ENCODE measurements around the gene NSG2. TPM values are rescaled to one million over a fixed set of nuclear protein-coding genes. Genes with fewer than 3 reads are reported as not detected.

Gene NSG2
- total RNA-seq, 4 donors from 2014 or later, result not detected

- TF ChIP-seq CTCF (IDR thresholded peaks at IDR 0.05), result no peak
- ATAC-seq (ENCODE audit: low FRiP score) (no peak), DNase-seq (ENCODE audit: low spot score) (no peak)
Measured at GRCh38 chr5:174090129-174090528, 44.6 kb downstream of the NSG2 start.

- no peak for ATAC-seq (ENCODE audit: low FRiP score)
- no peak for TF ChIP-seq CTCF (IDR thresholded peaks at IDR 0.05)
- DNase-seq (ENCODE audit: low spot score), result no peak
Measured at GRCh38 chr5:174093123-174093522, 47.6 kb downstream of the NSG2 start.

GRCh38 chr5:174094857-174095606 is 49.5 kb downstream of the NSG2 start:
- ATAC-seq (ENCODE audit: low FRiP score) (no peak), DNase-seq (ENCODE audit: low spot score) (no peak)
- no peak for TF ChIP-seq CTCF (IDR thresholded peaks at IDR 0.05)

GRCh38 chr5:174096619-174097018 is 51.1 kb downstream of the NSG2 start:
- TF ChIP-seq CTCF (IDR thresholded peaks at IDR 0.05), result no peak
- ATAC-seq (ENCODE audit: low FRiP score) (no peak), DNase-seq (ENCODE audit: low spot score) (no peak)

- no peak for TF ChIP-seq CTCF (IDR thresholded peaks at IDR 0.05)
- ATAC-seq (ENCODE audit: low FRiP score), result no peak
- no peak for DNase-seq (ENCODE audit: low spot score)
Measured at GRCh38 chr5:174097486-174098185, 52.1 kb downstream of the NSG2 start.

GRCh38 chr5:174098694-174099093 is 53.2 kb downstream of the NSG2 start:
- no peak for TF ChIP-seq CTCF (IDR thresholded peaks at IDR 0.05)
- ATAC-seq (ENCODE audit: low FRiP score) (no peak), DNase-seq (ENCODE audit: low spot score) (no peak)

GRCh38 chr5:174100490-174100889 is 55.0 kb downstream of the NSG2 start:
- DNase-seq (ENCODE audit: low spot score) (no peak), ATAC-seq (ENCODE audit: low FRiP score) (no peak)
- TF ChIP-seq CTCF (IDR thresholded peaks at IDR 0.05), result no peak
